Pancreas (tissue), 10 donors: ENCODE measurements around the gene VAMP3. TPM values are rescaled to one million over a fixed set of nuclear protein-coding genes. Genes with fewer than 3 reads are reported as not detected.

Experiments
- ATAC-seq, 4 donors: fragments of 200-7000 bp; cut with Tn5 transposase; one replicate each; pipeline versions ENCODE4 v1.8.0 to v1.9.1; 2020; ENCODE audit warnings: mild to moderate bottlenecking in 4 of 4, moderate library complexity in 4 of 4
- DNase-seq, 6 donors: peaks; one replicate each; pipeline ENCODE4 v3.0.0-alpha.2; 2020
- FAIRE-seq: peaks from 2 replicates; lab custom pipeline; 2012; peaks lifted over from hg19 to GRCh38; lab: Jason Lieb, UNC
- H3K27ac ChIP-seq, 4 donors: fragments of 200-600 bp; sonication (generic); 1 replicate in 3 of 4; 2 replicates in 1 of 4; pipeline versions ENCODE4 v1.5.0 to v1.8.0; 2020
- H3K27me3 ChIP-seq, 4 donors: fragments of 200-600 bp; one replicate each; pipeline ENCODE4 v1.8.0; 2021
- H3K36me3 ChIP-seq, 3 donors: fragments of 200-600 bp; sonication (generic) in 1 of 3; one replicate each; pipeline versions ENCODE4 v1.5.0 to v1.8.0; 2020 to 2021
- H3K4me1 ChIP-seq, 3 donors: fragments of 200-600 bp; one replicate each; pipeline ENCODE4 v1.8.0; 2021
- H3K4me3 ChIP-seq, 4 donors: fragments of 200-600 bp; sonication (generic) in 2 of 4; one replicate each; pipeline versions ENCODE4 v1.5.0 to v1.8.0; 2020 to 2021
- H3K9me3 ChIP-seq, 4 donors: fragments of 200-600 bp; one replicate each; pipeline ENCODE4 v1.8.0; 2021
- WGBS, 2 donors: extraction: QIAGEN DNeasy Blood & Tissue Kit; methylation state at CpG; one replicate each; pipeline ENCODE4 v1.1.7; 2013; 5-methylcytosine and 5-hydroxymethylcytosine counted together
- intact Hi-C, 3 donors: fragments of 100-400 bp; cut with DNase I; formaldehyde crosslinking; loops; one replicate each; pipeline versions ENCODE4 v1.11.1 to v1.14.2; 2022
- polyA plus RNA-seq, 2 donors: library from polyadenylated mRNA; stranded (reverse); fragments of 200-250 nt; gene quantifications; one replicate each; pipeline ENCODE4 v1.2.3, GENCODE V29; 2013
- total RNA-seq, 6 donors: library from RNA; stranded (reverse); fragmentation: NEBNext Ultra II Directional in 4 of 6; extraction: Animal tissue kit (Norgen Biotek cat#: 25700) in 4 of 6; gene quantifications; one replicate each; pipeline versions ENCODE4 v1.2.1 to v1.2.4, GENCODE V29; 2021 to 2023
- TF ChIP-seq, protein P1 (sequence below), 4 donors: fragments of 200-600 bp; sonication (generic) in 3 of 4; IDR thresholded peaks; one replicate each; pipeline versions ENCODE4 v1.5.0 to v1.8.0; 2021; ENCODE audit warnings: antibody characterized with exemption in 4 of 4
- donor health status: healthy with polysubstance abuse.
- donor health status: DM: no; HTN: no; CAD: no; lungs with moderate emphysema.
- donor health status: DM: no; HTN: no; CAD: no.
- donor health status: control.
- donor health status: control.
- donor health status: Bipolar disorder and iron deficiency.
- donor health status: DM: yes; HTN: yes; CAD: no.
- donor health status: DM: no; HTN: no; CAD: no.
- donor health status: DM: no; HTN: no; CAD: no.
- donor health status: DM: yes; HTN: yes; CAD: no.

Gene VAMP3
- total and polyA plus RNA-seq, 8 donors = 11.7 to 39.1 (median 22.0) TPM

DNA sequence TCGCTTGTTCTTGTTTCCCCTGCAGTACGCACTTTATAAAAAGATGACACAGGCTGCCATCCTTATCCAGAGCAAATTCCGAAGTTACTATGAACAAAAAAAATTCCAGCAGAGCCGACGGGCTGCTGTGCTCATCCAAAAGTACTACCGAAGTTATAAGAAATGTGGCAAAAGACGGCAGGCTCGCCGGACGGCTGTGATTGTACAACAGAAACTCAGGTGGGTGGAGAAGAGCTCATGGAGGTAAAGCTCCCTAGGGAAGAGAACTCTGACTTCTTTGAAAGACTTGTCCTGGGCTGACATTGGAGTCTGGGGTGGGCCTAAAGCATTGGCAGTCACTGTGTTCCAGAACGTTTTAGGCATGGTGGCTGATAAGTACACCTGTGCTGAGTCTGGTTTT, 19.9 kb upstream of the VAMP3 start:
- Histone ChIP-seq H3K27me3 (no peaks in the 10 kb centered on the region), H3K9me3 (no peaks in the 10 kb centered on the region), H3K36me3 (no peaks in the 10 kb centered on the region), H3K27ac (no peak overlapping the region), H3K4me1 (no peaks in the 10 kb centered on the region), H3K4me3 (no peak overlapping the region)
- TF ChIP-seq, protein P1, sequence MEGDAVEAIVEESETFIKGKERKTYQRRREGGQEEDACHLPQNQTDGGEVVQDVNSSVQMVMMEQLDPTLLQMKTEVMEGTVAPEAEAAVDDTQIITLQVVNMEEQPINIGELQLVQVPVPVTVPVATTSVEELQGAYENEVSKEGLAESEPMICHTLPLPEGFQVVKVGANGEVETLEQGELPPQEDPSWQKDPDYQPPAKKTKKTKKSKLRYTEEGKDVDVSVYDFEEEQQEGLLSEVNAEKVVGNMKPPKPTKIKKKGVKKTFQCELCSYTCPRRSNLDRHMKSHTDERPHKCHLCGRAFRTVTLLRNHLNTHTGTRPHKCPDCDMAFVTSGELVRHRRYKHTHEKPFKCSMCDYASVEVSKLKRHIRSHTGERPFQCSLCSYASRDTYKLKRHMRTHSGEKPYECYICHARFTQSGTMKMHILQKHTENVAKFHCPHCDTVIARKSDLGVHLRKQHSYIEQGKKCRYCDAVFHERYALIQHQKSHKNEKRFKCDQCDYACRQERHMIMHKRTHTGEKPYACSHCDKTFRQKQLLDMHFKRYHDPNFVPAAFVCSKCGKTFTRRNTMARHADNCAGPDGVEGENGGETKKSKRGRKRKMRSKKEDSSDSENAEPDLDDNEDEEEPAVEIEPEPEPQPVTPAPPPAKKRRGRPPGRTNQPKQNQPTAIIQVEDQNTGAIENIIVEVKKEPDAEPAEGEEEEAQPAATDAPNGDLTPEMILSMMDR (IDR thresholded peaks at IDR 0.05) = no peak
- DNase-seq (no peak), ATAC-seq (no peak), FAIRE-seq (no peak)
- intact Hi-C loops = loop anchor here in 1 of 3 donors (5.0 kb wide), 1 partner anchor 84 kb away; no protein-coding TSS in a partner anchor
- WGBS, 2 donors = 82 to 90% methylated on average over 11 of the region's 11 CpGs

DNA sequence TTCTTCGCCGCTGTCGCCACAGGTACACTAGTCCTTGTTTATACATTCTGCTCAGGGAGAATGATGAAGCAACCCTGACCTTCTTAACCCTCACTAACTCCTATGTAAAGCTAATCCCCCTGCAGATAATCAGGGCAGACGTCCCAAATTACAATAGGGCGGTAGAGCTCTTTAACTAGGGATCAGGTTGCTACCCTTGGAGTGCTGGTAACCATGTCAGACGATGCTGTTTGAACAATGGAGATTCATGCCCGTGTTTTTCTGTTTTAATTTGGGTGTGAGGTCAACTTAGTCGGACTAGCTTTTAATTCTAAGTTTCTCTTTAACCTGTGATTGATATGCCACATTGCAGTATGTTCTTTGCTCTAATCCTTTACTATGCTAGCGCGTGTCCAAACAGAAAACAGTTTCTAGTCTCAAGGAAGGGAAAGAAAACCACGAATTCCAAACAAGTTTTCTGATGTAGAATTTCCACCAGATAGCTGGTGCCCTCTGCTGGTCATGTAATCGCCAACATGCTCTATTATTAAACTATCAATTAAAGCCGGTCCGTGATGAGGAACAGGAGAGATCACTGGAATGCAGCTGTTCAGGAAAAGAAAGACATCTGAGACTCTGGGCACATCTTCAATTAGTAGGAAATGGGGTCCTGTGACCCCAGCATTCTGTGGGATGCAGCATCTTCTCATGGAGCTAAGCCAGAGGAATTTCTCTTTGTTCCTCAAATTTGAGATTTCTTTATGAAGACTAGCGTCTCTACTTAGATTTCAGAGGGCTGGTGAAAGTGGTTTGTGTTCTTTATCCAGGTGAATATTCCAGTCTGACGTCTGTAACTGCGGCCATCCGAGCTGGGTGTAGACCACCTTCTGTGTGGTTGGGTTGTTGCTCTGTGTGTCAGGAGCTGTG, 18.3 kb upstream of the VAMP3 start:
- WGBS, 2 donors = 8 to 11% methylated on average over 18 of the region's 18 CpGs
- H3K9me3 ChIP-seq = no peaks in the 10 kb centered on the region
- no peaks in the 10 kb centered on the region for H3K27me3 ChIP-seq
- intact Hi-C loops = loop anchor here in 2 of 3 donors (2.0 to 5.0 kb wide), 2 partner anchors 85 to 86 kb away; no protein-coding TSS in a partner anchor
- TF ChIP-seq, protein P1 (IDR thresholded peaks at IDR 0.05) = peak in 3 of 4 donors; percentile 36 to 70 (median 64)
- peak; percentile 64 for FAIRE-seq
- no peaks in the 10 kb centered on the region for H3K4me1 ChIP-seq
- H3K27ac ChIP-seq = no peak overlapping the region
- ATAC-seq = peak; percentile 86 to 95 (median 88)
- H3K36me3 ChIP-seq = no peaks in the 10 kb centered on the region
- DNase-seq = peak in 4 of 6 donors; percentile 33 to 72 (median 44)
- no peak overlapping the region for H3K4me3 ChIP-seq

DNA sequence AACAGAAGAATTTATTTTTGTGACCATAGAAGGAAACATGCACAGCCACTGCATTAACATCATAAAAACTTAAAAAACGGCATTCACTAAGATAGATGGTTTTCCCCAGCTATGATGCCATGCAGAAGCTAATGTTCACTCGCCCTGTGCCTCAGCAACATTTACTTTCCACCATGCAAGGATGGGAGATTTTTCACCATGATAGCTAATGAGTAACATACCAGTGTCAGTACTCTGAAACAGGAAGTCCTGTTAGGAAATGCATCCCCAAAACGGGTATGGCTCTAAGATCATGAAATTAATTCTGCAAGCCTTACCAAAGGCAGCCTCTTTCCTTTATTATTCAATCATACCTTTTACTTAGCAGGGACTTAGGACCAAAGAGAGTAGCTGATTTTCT, 17.5 kb upstream of the VAMP3 start:
- Histone ChIP-seq H3K4me3 (no peak overlapping the region), H3K36me3 (no peaks in the 10 kb centered on the region), H3K27me3 (no peaks in the 10 kb centered on the region), H3K9me3 (no peaks in the 10 kb centered on the region), H3K27ac (no peak overlapping the region), H3K4me1 (no peaks in the 10 kb centered on the region)
- intact Hi-C loops = loop anchor here in 2 of 3 donors (2.0 to 5.0 kb wide), 2 partner anchors 86 to 87 kb away; no protein-coding TSS in a partner anchor
- DNase-seq (no peak), ATAC-seq (no peak), FAIRE-seq (no peak)
- TF ChIP-seq, protein P1 (IDR thresholded peaks at IDR 0.05) = no peak
- WGBS, 2 donors = 60 to 69% methylated on average over 3 of the region's 3 CpGs

DNA sequence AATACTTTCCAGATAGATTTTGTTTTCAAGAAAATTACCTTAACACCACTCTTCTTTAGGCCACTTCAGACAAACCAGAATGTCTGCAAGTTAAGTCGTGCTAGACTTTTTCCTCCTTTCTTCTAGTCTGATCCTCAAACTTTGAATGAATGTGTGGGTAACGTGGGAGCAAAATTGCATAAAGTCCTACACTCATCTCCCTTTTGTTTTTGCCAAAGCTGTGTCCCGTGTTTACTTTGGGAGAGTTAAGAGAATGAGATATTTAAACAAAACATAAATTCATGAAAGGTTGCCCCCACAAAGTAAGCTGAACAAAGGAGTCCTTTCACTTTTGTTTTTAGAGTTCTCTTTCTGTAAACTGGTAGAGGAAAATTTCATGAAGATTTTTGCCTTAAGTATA, 16.9 kb upstream of the VAMP3 start:
- Histone ChIP-seq H3K36me3 (no peaks in the 10 kb centered on the region), H3K4me3 (no peak overlapping the region), H3K9me3 (no peaks in the 10 kb centered on the region), H3K27me3 (no peaks in the 10 kb centered on the region), H3K27ac (no peak overlapping the region), H3K4me1 (no peaks in the 10 kb centered on the region)
- intact Hi-C loops = loop anchor here in 1 of 3 donors (5.0 kb wide), 1 partner anchor 87 kb away; no protein-coding TSS in a partner anchor
- ATAC-seq (no peak), DNase-seq (no peak), FAIRE-seq (no peak)
- WGBS, 2 donors = 66 to 71% methylated on average over 3 of the region's 3 CpGs
- TF ChIP-seq, protein P1 (IDR thresholded peaks at IDR 0.05) = no peak
